HTERT RPE-1 (cell line): ENCODE results near the gene RAG1.

Source experiments
- in situ Hi-C: fragments of 300-500 bp; cut with MboI; formaldehyde crosslinking; loops from 4 replicates; pipeline ENCODE4 v1.14.3; 2020; ENCODE audit warnings: low sequenced_read_pairs

Gene RAG1

GRCh38 chr11:36627006-36627405, 59.2 kb downstream of the RAG1 start:
- in situ Hi-C loops, result no loop called here

GRCh38 chr11:36627471-36627870, 59.7 kb downstream of the RAG1 start:
- in situ Hi-C loops, result no loop called here

DNA sequence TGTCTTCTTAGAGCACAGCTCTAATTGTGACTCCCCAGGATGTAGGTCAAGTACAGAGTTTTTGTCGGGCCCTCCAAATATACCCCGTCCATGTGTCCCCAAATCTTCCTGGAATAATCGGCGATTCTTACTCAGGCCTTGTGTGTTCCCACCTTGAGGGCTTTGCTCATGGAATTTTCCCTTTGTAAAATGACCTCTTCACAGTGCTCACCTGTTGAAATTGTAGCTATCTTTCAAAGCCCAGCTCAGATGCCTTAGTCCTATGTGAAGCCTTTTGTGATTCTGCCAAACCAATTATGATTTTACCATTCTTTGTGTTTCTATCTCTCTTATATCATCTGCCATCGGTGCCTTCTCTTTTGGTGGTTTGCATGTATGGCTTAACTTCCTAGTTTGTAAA, 60.3 kb downstream of the RAG1 start:
- in situ Hi-C loops, result no loop called here

DNA sequence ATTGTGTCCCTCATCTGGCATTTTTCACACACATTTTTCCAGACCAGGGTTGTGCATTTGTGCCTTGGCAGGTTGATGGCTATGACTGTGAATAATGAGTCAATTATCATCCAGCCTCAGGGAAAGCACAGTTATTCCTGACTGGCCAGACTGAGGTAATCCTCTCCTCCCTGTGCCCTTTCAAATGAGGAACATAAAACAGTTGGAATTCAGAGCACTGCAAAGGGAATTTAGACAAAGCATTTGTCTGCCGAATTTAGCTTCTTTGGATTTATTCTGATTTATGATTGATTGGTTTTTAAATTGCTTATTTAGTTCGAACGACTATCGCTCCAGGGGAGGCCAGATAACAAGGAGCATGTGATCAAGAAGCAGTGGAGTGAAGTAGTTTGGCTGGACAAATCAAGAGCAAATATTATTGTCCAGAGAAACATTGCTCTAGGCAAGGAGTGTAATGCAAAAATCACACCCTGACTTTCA, 61.0 kb downstream of the RAG1 start:
- in situ Hi-C loops, result no loop called here
